ENCODE data around the gene DUOX2.

DUOX2 gene

GRCh38 chr15:45114076-45114750 lies at the start of gene DUOX2, which contains the start of gene DUOXA2:
Gene DUOX2 (minus strand): TSS chr15:45114172. CDS start chr15:45113411, 761 bp downstream.
Gene DUOXA2 (plus strand): TSS chr15:45114326. CDS start chr15:45114606, 280 bp downstream.
- no peak for TF ChIP-seq ZNF274 (IDR thresholded peaks at IDR 0.05; ENCODE audit: low read depth, low read length)
- TF ChIP-seq YY1 (IDR thresholded peaks at IDR 0.05; ENCODE audit: insufficient read depth, insufficient read length): no peak
- TF ChIP-seq SUZ12 (IDR thresholded peaks at IDR 0.05; ENCODE audit: extremely low read depth, insufficient read depth, insufficient read length): peak; percentile 73
- Histone ChIP-seq H3K36me3 (ENCODE audit: insufficient read depth, insufficient read length, low read length) (no peaks in the 10 kb centered on the region), H3K4me1 (ENCODE audit: insufficient read depth, insufficient read length) (peaks cover 3% of the 10 kb centered on the region), H3K27me3 (ENCODE audit: insufficient read depth, insufficient read length) (peaks cover 80% of the 10 kb centered on the region), H3K9ac (ENCODE audit: insufficient read length, low read depth) (peak within 1 kb of the TSS; percentile 56), H3K9me3 (ENCODE audit: insufficient read depth, low read length) (no peaks in the 10 kb centered on the region), H3K4me3 (ENCODE audit: insufficient read length, low read depth) (peak within 1 kb of the TSS; percentile 43)
- DNase-seq (ENCODE audit: low read depth, low spot score): no peak

DNA sequence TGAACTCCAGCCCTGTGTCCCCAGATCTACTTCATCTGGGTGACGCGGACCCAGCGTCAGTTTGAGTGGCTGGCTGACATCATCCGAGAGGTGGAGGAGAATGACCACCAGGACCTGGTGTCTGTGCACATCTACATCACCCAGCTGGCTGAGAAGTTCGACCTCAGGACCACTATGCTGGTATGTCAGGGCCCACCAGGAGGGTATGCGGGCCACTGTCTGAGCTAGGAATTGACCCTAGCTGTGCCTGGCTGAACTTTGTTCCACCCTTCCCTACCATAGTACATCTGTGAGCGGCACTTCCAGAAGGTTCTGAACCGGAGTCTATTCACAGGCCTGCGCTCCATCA lies 49.5 kb upstream of the DUOX2 start:
- TF ChIP-seq ZNF274 (IDR thresholded peaks at IDR 0.05; ENCODE audit: low read depth, low read length) (no peak), SUZ12 (IDR thresholded peaks at IDR 0.05; ENCODE audit: extremely low read depth, insufficient read depth, insufficient read length) (no peak), YY1 (IDR thresholded peaks at IDR 0.05; ENCODE audit: insufficient read depth, insufficient read length) (no peak)

DNA sequence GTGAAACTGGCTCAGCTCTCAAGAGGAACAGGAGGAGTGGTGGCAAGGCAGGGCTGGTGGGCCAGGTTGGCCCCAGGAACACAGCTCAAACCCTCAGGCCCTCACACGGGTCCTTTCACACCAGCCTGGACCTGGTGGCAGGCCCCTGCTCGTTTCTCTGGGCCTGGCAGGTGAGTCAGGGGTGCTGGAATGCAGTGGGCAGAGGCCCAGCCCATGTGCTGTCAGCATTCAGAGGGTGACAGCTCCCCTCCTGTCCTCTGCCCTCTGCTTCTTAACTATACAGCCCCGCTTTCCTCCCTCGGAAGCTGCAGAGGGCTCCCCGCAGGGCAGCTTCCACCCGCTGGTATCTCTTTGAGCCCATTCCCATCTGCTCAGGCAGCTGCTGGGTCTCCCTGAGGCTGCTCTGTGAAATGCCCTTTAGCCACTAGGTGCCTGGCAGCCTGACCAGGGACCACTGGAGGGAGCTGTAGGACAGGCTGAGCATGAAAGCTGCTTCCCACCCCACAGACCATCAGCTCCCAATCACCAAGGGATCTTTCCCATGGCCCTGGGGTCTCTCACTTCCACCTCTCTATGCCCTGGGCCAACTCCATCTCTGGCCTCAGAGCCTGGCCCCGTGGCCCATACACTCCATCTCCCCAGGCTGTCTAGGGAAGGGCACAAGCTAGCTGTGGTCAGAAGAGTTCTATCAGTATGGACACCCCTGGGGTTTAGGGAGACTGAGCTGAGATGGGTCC lies 49.0 kb upstream of the DUOX2 start:
- Histone ChIP-seq H3K4me1 (ENCODE audit: insufficient read depth, insufficient read length) (peaks cover 17% of the 10 kb centered on the region), H3K9me3 (ENCODE audit: insufficient read depth, low read length) (no peaks in the 10 kb centered on the region), H3K27me3 (ENCODE audit: insufficient read depth, insufficient read length) (no peaks in the 10 kb centered on the region), H3K4me3 (ENCODE audit: insufficient read length, low read depth) (no peak overlapping the region), H3K9ac (ENCODE audit: insufficient read length, low read depth) (no peak overlapping the region), H3K36me3 (ENCODE audit: insufficient read depth, insufficient read length, low read length) (no peaks in the 10 kb centered on the region)
- DNase-seq (ENCODE audit: low read depth, low spot score): peak; percentile 66
- TF ChIP-seq SUZ12 (IDR thresholded peaks at IDR 0.05; ENCODE audit: extremely low read depth, insufficient read depth, insufficient read length): no peak
- TF ChIP-seq ZNF274 (IDR thresholded peaks at IDR 0.05; ENCODE audit: low read depth, low read length): no peak
- no peak for TF ChIP-seq YY1 (IDR thresholded peaks at IDR 0.05; ENCODE audit: insufficient read depth, insufficient read length)

More for the DNA sequence above, 49.5 kb upstream of the DUOX2 start:
- DNase-seq (ENCODE audit: low read depth, low spot score): no peak
- H3K4me1 ChIP-seq (ENCODE audit: insufficient read depth, insufficient read length): peaks cover 20% of the 10 kb centered on the region
- H3K9ac ChIP-seq (ENCODE audit: insufficient read length, low read depth): no peak overlapping the region
- H3K9me3 ChIP-seq (ENCODE audit: insufficient read depth, low read length): no peaks in the 10 kb centered on the region
- H3K36me3 ChIP-seq (ENCODE audit: insufficient read depth, insufficient read length, low read length): no peaks in the 10 kb centered on the region
- H3K4me3 ChIP-seq (ENCODE audit: insufficient read length, low read depth): no peak overlapping the region
- no peaks in the 10 kb centered on the region for H3K27me3 ChIP-seq (ENCODE audit: insufficient read depth, insufficient read length)

DNA sequence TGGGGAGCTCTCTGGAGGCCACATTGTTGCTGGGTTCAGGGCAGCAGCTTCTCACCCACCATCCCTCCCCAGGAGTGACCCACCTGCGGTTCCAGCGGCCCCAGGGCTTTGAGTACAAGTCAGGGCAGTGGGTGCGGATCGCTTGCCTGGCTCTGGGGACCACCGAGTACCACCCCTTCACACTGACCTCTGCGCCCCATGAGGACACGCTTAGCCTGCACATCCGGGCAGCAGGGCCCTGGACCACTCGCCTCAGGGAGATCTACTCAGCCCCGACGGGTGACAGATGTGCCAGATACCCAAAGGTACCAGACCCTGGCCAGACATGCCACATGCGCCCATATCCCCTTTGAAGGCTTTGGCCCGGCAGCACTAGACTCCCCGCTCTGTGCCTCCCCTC lies 47.7 kb upstream of the DUOX2 start:
- H3K4me3 ChIP-seq (ENCODE audit: insufficient read length, low read depth): no peak overlapping the region
- DNase-seq (ENCODE audit: low read depth, low spot score): no peak
- H3K9ac ChIP-seq (ENCODE audit: insufficient read length, low read depth): no peak overlapping the region
- H3K27me3 ChIP-seq (ENCODE audit: insufficient read depth, insufficient read length): no peaks in the 10 kb centered on the region
- no peak for TF ChIP-seq SUZ12 (IDR thresholded peaks at IDR 0.05; ENCODE audit: extremely low read depth, insufficient read depth, insufficient read length)
- TF ChIP-seq YY1 (IDR thresholded peaks at IDR 0.05; ENCODE audit: insufficient read depth, insufficient read length): no peak
- TF ChIP-seq ZNF274 (IDR thresholded peaks at IDR 0.05; ENCODE audit: low read depth, low read length): no peak
- H3K36me3 ChIP-seq (ENCODE audit: insufficient read depth, insufficient read length, low read length): no peaks in the 10 kb centered on the region
- no peaks in the 10 kb centered on the region for H3K9me3 ChIP-seq (ENCODE audit: insufficient read depth, low read length)
- peaks cover 13% of the 10 kb centered on the region for H3K4me1 ChIP-seq (ENCODE audit: insufficient read depth, insufficient read length)

DNA sequence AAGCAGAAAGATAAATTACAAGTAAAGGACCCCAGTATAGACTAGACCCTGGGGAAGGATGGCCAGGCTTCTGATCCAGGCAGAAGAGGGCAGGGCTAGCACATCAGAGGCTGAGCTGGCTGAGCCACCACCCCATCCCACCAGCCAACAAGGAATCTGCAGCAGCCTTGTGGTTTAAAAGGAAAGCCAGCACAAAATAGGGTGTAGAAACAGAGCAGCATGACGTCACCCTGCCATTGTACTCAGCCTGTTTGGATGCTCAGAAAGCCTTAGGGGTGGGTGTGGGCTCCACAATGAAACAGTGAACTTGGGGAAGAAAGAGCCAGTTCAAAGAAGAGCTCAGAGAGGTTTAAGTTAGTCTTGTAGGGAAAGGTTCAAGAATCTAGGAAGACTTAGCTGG lies 44.0 kb upstream of the DUOX2 start:
- no peak overlapping the region for H3K4me3 ChIP-seq (ENCODE audit: insufficient read length, low read depth)
- no peak for TF ChIP-seq SUZ12 (IDR thresholded peaks at IDR 0.05; ENCODE audit: extremely low read depth, insufficient read depth, insufficient read length)
- TF ChIP-seq ZNF274 (IDR thresholded peaks at IDR 0.05; ENCODE audit: low read depth, low read length): no peak
- TF ChIP-seq YY1 (IDR thresholded peaks at IDR 0.05; ENCODE audit: insufficient read depth, insufficient read length): no peak
- no peak overlapping the region for H3K9ac ChIP-seq (ENCODE audit: insufficient read length, low read depth)
- H3K36me3 ChIP-seq (ENCODE audit: insufficient read depth, insufficient read length, low read length): no peaks in the 10 kb centered on the region
- H3K4me1 ChIP-seq (ENCODE audit: insufficient read depth, insufficient read length): peaks cover 9% of the 10 kb centered on the region
- no peaks in the 10 kb centered on the region for H3K9me3 ChIP-seq (ENCODE audit: insufficient read depth, low read length)
- peak; percentile 62 for DNase-seq (ENCODE audit: low read depth, low spot score)
- H3K27me3 ChIP-seq (ENCODE audit: insufficient read depth, insufficient read length): no peaks in the 10 kb centered on the region

- H3K27me3 ChIP-seq (ENCODE audit: insufficient read depth, insufficient read length): no peaks in the 10 kb centered on the region
- H3K9me3 ChIP-seq (ENCODE audit: insufficient read depth, low read length): no peaks in the 10 kb centered on the region
- TF ChIP-seq ZNF274 (IDR thresholded peaks at IDR 0.05; ENCODE audit: low read depth, low read length) (no peak), SUZ12 (IDR thresholded peaks at IDR 0.05; ENCODE audit: extremely low read depth, insufficient read depth, insufficient read length) (no peak), YY1 (IDR thresholded peaks at IDR 0.05; ENCODE audit: insufficient read depth, insufficient read length) (no peak)
- no peak overlapping the region for H3K4me3 ChIP-seq (ENCODE audit: insufficient read length, low read depth)
- no peak overlapping the region for H3K9ac ChIP-seq (ENCODE audit: insufficient read length, low read depth)
- H3K4me1 ChIP-seq (ENCODE audit: insufficient read depth, insufficient read length): peaks cover 6% of the 10 kb centered on the region
- no peaks in the 10 kb centered on the region for H3K36me3 ChIP-seq (ENCODE audit: insufficient read depth, insufficient read length, low read length)
- no peak for DNase-seq (ENCODE audit: low read depth, low spot score)
Observed at GRCh38 chr15:45156744-45157455, 42.9 kb upstream of the DUOX2 start.

- DNase-seq (ENCODE audit: low read depth, low spot score): no peak
- Histone ChIP-seq H3K4me3 (ENCODE audit: insufficient read length, low read depth) (no peak overlapping the region), H3K9ac (ENCODE audit: insufficient read length, low read depth) (no peak overlapping the region), H3K9me3 (ENCODE audit: insufficient read depth, low read length) (no peaks in the 10 kb centered on the region), H3K36me3 (ENCODE audit: insufficient read depth, insufficient read length, low read length) (no peaks in the 10 kb centered on the region), H3K27me3 (ENCODE audit: insufficient read depth, insufficient read length) (no peaks in the 10 kb centered on the region), H3K4me1 (ENCODE audit: insufficient read depth, insufficient read length) (peaks cover 6% of the 10 kb centered on the region)
- TF ChIP-seq ZNF274 (IDR thresholded peaks at IDR 0.05; ENCODE audit: low read depth, low read length) (no peak), YY1 (IDR thresholded peaks at IDR 0.05; ENCODE audit: insufficient read depth, insufficient read length) (no peak), SUZ12 (IDR thresholded peaks at IDR 0.05; ENCODE audit: extremely low read depth, insufficient read depth, insufficient read length) (no peak)
Observed at GRCh38 chr15:45155739-45156138, 41.8 kb upstream of the DUOX2 start.
